GM18867 (cell line): ENCODE data around the gene GAPDH.
"Not testable (repeated sequence)": the region's sequence is repeated elsewhere in the genome, so short reads cannot be mapped to it uniquely, and the experiment has no call there.

Experiments
- ATAC-seq: cut with Tn5 transposase; IDR thresholded peaks from one replicate; pipeline ENCODE4 v1.9.1; 2021; ENCODE audit warnings: mild to moderate bottlenecking, moderate library complexity; ENCODE audit not compliant: unreplicated experiment

GAPDH gene

GRCh38 chr12:6558014-6558760 lies 23.9 kb downstream of the GAPDH start:
- ATAC-seq = not testable (repeated sequence)

- ATAC-seq = no peak
Observed at GRCh38 chr12:6559500-6559899, 25.2 kb downstream of the GAPDH start.

- ATAC-seq = no peak
Observed at GRCh38 chr12:6560501-6561205, 26.3 kb downstream of the GAPDH start.

- no peak for ATAC-seq
Observed at GRCh38 chr12:6562881-6563280, 28.6 kb downstream of the GAPDH start.

- no peak for ATAC-seq
Observed at GRCh38 chr12:6563448-6564050, 29.2 kb downstream of the GAPDH start.

- ATAC-seq = no peak
Observed at GRCh38 chr12:6567112-6567670, 32.9 kb downstream of the GAPDH start.

- no peak for ATAC-seq
Observed at GRCh38 chr12:6569312-6569711, 35.0 kb downstream of the GAPDH start.

- no peak for ATAC-seq
Observed at GRCh38 chr12:6569786-6570185, 35.5 kb downstream of the GAPDH start.

- no peak for ATAC-seq
Observed at GRCh38 chr12:6570264-6570887, 36.1 kb downstream of the GAPDH start.

GRCh38 chr12:6573001-6573400 lies 38.7 kb downstream of the GAPDH start:
- no peak for ATAC-seq

GRCh38 chr12:6574576-6575295 lies 40.4 kb downstream of the GAPDH start:
- no peak for ATAC-seq

- no peak for ATAC-seq
Observed at GRCh38 chr12:6575648-6576047, 41.3 kb downstream of the GAPDH start.

GRCh38 chr12:6582196-6582595 lies 47.9 kb downstream of the GAPDH start:
- no peak for ATAC-seq

GRCh38 chr12:6582959-6583358 lies 48.6 kb downstream of the GAPDH start:
- no peak for ATAC-seq

- ATAC-seq = no peak
Observed at GRCh38 chr12:6584293-6584692, 50.0 kb downstream of the GAPDH start.

GRCh38 chr12:6586569-6586968 lies 52.3 kb downstream of the GAPDH start:
- ATAC-seq = not testable (repeated sequence)
